ENCODE measurements around the gene SSRP1.
"Not testable (repeated sequence)": the region's sequence is repeated elsewhere in the genome, so short reads cannot be mapped to it uniquely, and the experiment has no call there.

The SSRP1 gene

GRCh38 chr11:57361926-57362325 is 26.2 kb upstream of the SSRP1 start:
- no peaks in the 10 kb centered on the region for H3K9me3 ChIP-seq
- no peaks in the 10 kb centered on the region for H3K27me3 ChIP-seq
- H3K36me3 ChIP-seq = no peaks in the 10 kb centered on the region
- TF ChIP-seq CTCF (IDR thresholded peaks at IDR 0.05) = no peak
- no peak overlapping the region for H3K4me3 ChIP-seq (ENCODE audit: low read depth in 1 of 2, low read length in 1 of 2)
- no peak overlapping the region for H3K27ac ChIP-seq
- H3K4me1 ChIP-seq (ENCODE audit: control insufficient read depth in 1 of 2, insufficient read depth in 1 of 2, low read depth in 1 of 2, low read length in 1 of 2) = no peaks in the 10 kb centered on the region

- H3K27me3 ChIP-seq; H3K36me3 ChIP-seq; H3K9me3 ChIP-seq; H3K4me3 ChIP-seq (ENCODE audit: low read depth in 1 of 2, low read length in 1 of 2); H3K27ac ChIP-seq; H3K4me1 ChIP-seq (ENCODE audit: control insufficient read depth in 1 of 2, insufficient read depth in 1 of 2, low read depth in 1 of 2, low read length in 1 of 2): not testable (repeated sequence)
Measured at GRCh38 chr11:57361420-57361819, 25.7 kb upstream of the SSRP1 start.

GRCh38 chr11:57360991-57361390 is 25.3 kb upstream of the SSRP1 start:
- Histone ChIP-seq H3K4me1 (ENCODE audit: control insufficient read depth in 1 of 2, insufficient read depth in 1 of 2, low read depth in 1 of 2, low read length in 1 of 2) (peaks cover 0 to 3% of the 10 kb centered on the region in 2 experiments), H3K4me3 (ENCODE audit: low read depth in 1 of 2, low read length in 1 of 2) (no peak overlapping the region), H3K27me3 (no peaks in the 10 kb centered on the region), H3K9me3 (no peaks in the 10 kb centered on the region), H3K27ac (no peak overlapping the region), H3K36me3 (no peaks in the 10 kb centered on the region)
- TF ChIP-seq CTCF (IDR thresholded peaks at IDR 0.05) = no peak

- H3K27ac ChIP-seq = no peak overlapping the region
- H3K9me3 ChIP-seq = no peaks in the 10 kb centered on the region
- peaks cover 0 to 6% of the 10 kb centered on the region in 2 experiments for H3K4me1 ChIP-seq (ENCODE audit: control insufficient read depth in 1 of 2, insufficient read depth in 1 of 2, low read depth in 1 of 2, low read length in 1 of 2)
- H3K36me3 ChIP-seq = no peaks in the 10 kb centered on the region
- no peaks in the 10 kb centered on the region for H3K27me3 ChIP-seq
- H3K4me3 ChIP-seq (ENCODE audit: low read depth in 1 of 2, low read length in 1 of 2) = no peak overlapping the region
- TF ChIP-seq CTCF (IDR thresholded peaks at IDR 0.05) = no peak
Measured at GRCh38 chr11:57359896-57360690, 24.4 kb upstream of the SSRP1 start.

DNA sequence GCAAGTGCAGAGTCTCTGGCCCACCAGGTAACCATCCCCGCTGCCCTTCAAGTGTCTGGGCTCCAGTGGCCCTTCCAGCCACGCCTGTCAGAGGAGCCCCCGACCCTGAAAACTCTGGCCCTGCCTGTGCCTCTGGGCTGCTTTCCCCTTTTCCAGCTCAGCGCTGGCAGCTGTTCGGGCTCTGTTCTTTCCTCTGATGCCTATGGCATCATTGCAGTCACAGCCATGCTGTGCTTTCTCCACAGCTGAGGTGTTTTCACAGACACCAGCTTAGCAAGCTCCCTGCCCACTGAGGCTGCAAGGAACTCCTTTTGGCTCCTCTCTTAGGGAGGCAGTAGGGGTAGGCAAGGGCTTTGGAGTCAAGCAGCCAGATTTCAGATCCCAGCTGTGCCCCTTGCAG is 23.7 kb upstream of the SSRP1 start:
- no peak overlapping the region for H3K4me3 ChIP-seq (ENCODE audit: low read depth in 1 of 2, low read length in 1 of 2)
- no peak for TF ChIP-seq CTCF (IDR thresholded peaks at IDR 0.05)
- peaks cover 0 to 6% of the 10 kb centered on the region in 2 experiments for H3K4me1 ChIP-seq (ENCODE audit: control insufficient read depth in 1 of 2, insufficient read depth in 1 of 2, low read depth in 1 of 2, low read length in 1 of 2)
- no peaks in the 10 kb centered on the region for H3K9me3 ChIP-seq
- H3K36me3 ChIP-seq = no peaks in the 10 kb centered on the region
- no peaks in the 10 kb centered on the region for H3K27me3 ChIP-seq
- H3K27ac ChIP-seq = no peak overlapping the region

DNA sequence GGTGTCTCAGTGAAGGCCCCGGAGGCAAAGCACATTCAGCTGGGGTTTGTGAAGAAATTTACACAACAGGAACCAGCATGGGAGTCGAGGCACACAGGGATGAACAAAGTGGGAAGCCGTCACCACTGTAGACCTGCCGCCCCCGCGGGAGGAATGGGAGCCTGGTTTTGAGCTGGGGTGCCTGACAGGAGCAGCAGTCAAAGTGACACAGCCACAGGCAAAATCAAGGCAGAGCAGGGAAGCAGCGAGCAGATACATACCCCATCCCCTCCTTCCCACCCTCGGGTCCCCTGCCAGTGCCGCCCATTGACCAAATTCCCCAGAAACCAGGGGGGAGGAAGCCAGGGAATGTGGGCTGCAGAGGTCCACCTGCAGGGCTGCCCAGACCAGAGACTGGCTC is 23.3 kb upstream of the SSRP1 start:
- Histone ChIP-seq H3K9me3 (no peaks in the 10 kb centered on the region), H3K27me3 (no peaks in the 10 kb centered on the region), H3K4me1 (ENCODE audit: control insufficient read depth in 1 of 2, insufficient read depth in 1 of 2, low read depth in 1 of 2, low read length in 1 of 2) (peaks cover 0 to 6% of the 10 kb centered on the region in 2 experiments), H3K4me3 (ENCODE audit: low read depth in 1 of 2, low read length in 1 of 2) (no peak overlapping the region), H3K27ac (no peak overlapping the region), H3K36me3 (no peaks in the 10 kb centered on the region)
- no peak for TF ChIP-seq CTCF (IDR thresholded peaks at IDR 0.05)

Measured in neutrophil (primary cell).